ENCODE results near the gene LUC7L2. TPM values are rescaled to one million over a fixed set of nuclear protein-coding genes. Genes with fewer than 3 reads are reported as not detected.
"Not testable (repeated sequence)": the region's sequence is repeated elsewhere in the genome, so short reads cannot be mapped to it uniquely, and the experiment has no call there.

Gene LUC7L2
- total and polyA plus RNA-seq, 4 donors = 43.4 to 96.9 (median 75.5) TPM

- H3K4me3 ChIP-seq (ENCODE audit: low read depth, low read length); H3K9me3 ChIP-seq (ENCODE audit: control insufficient read depth, insufficient read depth, low read length); H3K36me3 ChIP-seq (ENCODE audit: control insufficient read depth, insufficient read depth, low read length); DNase-seq (ENCODE audit: low read depth in 4 of 6, low spot score in 6 of 6); H3K4me1 ChIP-seq (ENCODE audit: control insufficient read depth, insufficient read depth, low read length); H3K27ac ChIP-seq (ENCODE audit: low read depth, low read length); H3K27me3 ChIP-seq (ENCODE audit: control insufficient read depth, insufficient read depth, low read length): not testable (repeated sequence)
- 83% methylated on average over 1 of the region's 5 CpGs for WGBS (ENCODE audit: insufficient coverage)
These were observed 108.6 kb downstream of the LUC7L2 start for GRCh38 chr7:139468281-139468680.

GRCh38 chr7:139471740-139472353 is 112.2 kb downstream of the LUC7L2 start:
- WGBS (ENCODE audit: insufficient coverage) = 88% methylated on average over 5 of the region's 7 CpGs
- Histone ChIP-seq H3K36me3 (ENCODE audit: control insufficient read depth, insufficient read depth, low read length) (no peaks in the 10 kb centered on the region), H3K4me1 (ENCODE audit: control insufficient read depth, insufficient read depth, low read length) (no peaks in the 10 kb centered on the region), H3K27me3 (ENCODE audit: control insufficient read depth, insufficient read depth, low read length) (no peaks in the 10 kb centered on the region), H3K4me3 (ENCODE audit: low read depth, low read length) (no peak overlapping the region), H3K9me3 (ENCODE audit: control insufficient read depth, insufficient read depth, low read length) (no peaks in the 10 kb centered on the region), H3K27ac (ENCODE audit: low read depth, low read length) (no peak overlapping the region)
- no peak for DNase-seq (ENCODE audit: low read depth in 4 of 6, low spot score in 6 of 6)

Small RNA genes lying within 50 kb of the gene (small RNA-seq; reads per million reads assigned to genes)
- gene RNU6-206P (ENCODE audit: low replicate concordance) (not detected), gene RNU6-911P (ENCODE audit: low replicate concordance) (not detected)

Other genes starting within 250 kb of the LUC7L2 start
- gene UBN2, start 128.7 kb upstream of the LUC7L2 start, total RNA-seq = 10 to 100 TPM; 15.0 to 22.2 TPM
- gene UBN2, start 128.7 kb upstream of the LUC7L2 start, polyA plus RNA-seq (ENCODE audit: insufficient read length in 2 of 2) = 10 to 100 TPM; 12.7 to 14.1 TPM
- gene FMC1, start 18.6 kb upstream of the LUC7L2 start, total RNA-seq = 10 to 100 TPM; 16.7 to 31.4 TPM
- 10 to 100 TPM; 32.3 to 33.6 TPM for gene FMC1, start 18.6 kb upstream of the LUC7L2 start, polyA plus RNA-seq (ENCODE audit: insufficient read length in 2 of 2)
- under 1 TPM in 1 of 2 donors, not detected in 1; 0.06 TPM for gene KLRG2, start 123.8 kb downstream of the LUC7L2 start, total RNA-seq
- gene KLRG2, start 123.8 kb downstream of the LUC7L2 start, polyA plus RNA-seq (ENCODE audit: insufficient read length in 2 of 2) = under 1 TPM in 1 of 2 donors, not detected in 1; 0.21 TPM
- 10 to 100 TPM in 1 of 2 donors, 1 to 10 TPM in 1; 5.7 to 14.9 TPM for gene CLEC2L, start 163.8 kb downstream of the LUC7L2 start, total RNA-seq
- gene CLEC2L, start 163.8 kb downstream of the LUC7L2 start, polyA plus RNA-seq (ENCODE audit: insufficient read length in 2 of 2) = 10 to 100 TPM; 48.1 to 67.7 TPM